OCI-LY1 (cell line): Measurements from ENCODE around the gene FAM78A.

ENCODE experiments used
- CTCF ChIP-seq: fragments of 200-600 bp; sonication (generic), shearing (Covaris generic); IDR thresholded peaks from 2 replicates; pipeline ENCODE4 v1.5.1; 2017; ENCODE audit warnings: mild to moderate bottlenecking, antibody characterized with exemption, low read length, moderate library complexity, mixed read lengths
- EZH2 ChIP-seq: fragments of 200-600 bp; sonication (generic), shearing (Covaris generic); IDR thresholded peaks from 2 replicates; pipeline ENCODE4 v1.8.0; 2017; ENCODE audit warnings: borderline replicate concordance, mixed run types, mild to moderate bottlenecking, antibody characterized with exemption, low read length, moderate library complexity, mixed read lengths

GRCh38 chr9:131289301-131290035 is 13.2 kb upstream of the FAM78A start, which contains the start of gene PLPP7:
- TF ChIP-seq CTCF (no peak), EZH2 (no peak)
